HAP-1 (cell line): Measurements from ENCODE around the gene UBTD2.

Experiments used
- DNase-seq, 2 experiments: peaks; one replicate each; pipeline ENCODE4 v3.0.0-alpha.2; 2016 to 2020; ENCODE audit warnings: low spot score in 2 of 2
- H3K27me3 ChIP-seq: fragments of 250-450 bp; sonication (Bioruptor Pico); 2 replicates; pipeline ENCODE4 v1.5.1; 2020; ENCODE audit warnings: low read depth, mild to moderate bottlenecking, moderate library complexity
- H3K36me3 ChIP-seq: fragments of 250-450 bp; sonication (Bioruptor Pico); replicated peaks from 2 replicates; pipeline ENCODE4 v1.5.1; 2020; ENCODE audit warnings: mild to moderate bottlenecking
- H3K4me1 ChIP-seq: fragments of 250-450 bp; sonication (Bioruptor Pico); 2 replicates; pipeline ENCODE4 v1.5.1; 2020; ENCODE audit warnings: mild to moderate bottlenecking
- H3K4me3 ChIP-seq: fragments of 250-450 bp; sonication (Bioruptor Pico); 2 replicates; pipeline ENCODE4 v1.5.1; 2020; ENCODE audit warnings: mild to moderate bottlenecking, moderate library complexity
- H3K9me3 ChIP-seq: fragments of 250-450 bp; sonication (Bioruptor Pico); 2 replicates; pipeline ENCODE4 v1.5.1; 2020; ENCODE audit warnings: mild to moderate bottlenecking, moderate library complexity
- in situ Hi-C: fragments of 300-500 bp; cut with MboI; formaldehyde crosslinking; loops from 3 replicates; pipeline ENCODE4 v1.14.3; 2020; ENCODE audit warnings: low sequenced_read_pairs, inconsistent platforms, mixed read lengths

The UBTD2 gene

DNA sequence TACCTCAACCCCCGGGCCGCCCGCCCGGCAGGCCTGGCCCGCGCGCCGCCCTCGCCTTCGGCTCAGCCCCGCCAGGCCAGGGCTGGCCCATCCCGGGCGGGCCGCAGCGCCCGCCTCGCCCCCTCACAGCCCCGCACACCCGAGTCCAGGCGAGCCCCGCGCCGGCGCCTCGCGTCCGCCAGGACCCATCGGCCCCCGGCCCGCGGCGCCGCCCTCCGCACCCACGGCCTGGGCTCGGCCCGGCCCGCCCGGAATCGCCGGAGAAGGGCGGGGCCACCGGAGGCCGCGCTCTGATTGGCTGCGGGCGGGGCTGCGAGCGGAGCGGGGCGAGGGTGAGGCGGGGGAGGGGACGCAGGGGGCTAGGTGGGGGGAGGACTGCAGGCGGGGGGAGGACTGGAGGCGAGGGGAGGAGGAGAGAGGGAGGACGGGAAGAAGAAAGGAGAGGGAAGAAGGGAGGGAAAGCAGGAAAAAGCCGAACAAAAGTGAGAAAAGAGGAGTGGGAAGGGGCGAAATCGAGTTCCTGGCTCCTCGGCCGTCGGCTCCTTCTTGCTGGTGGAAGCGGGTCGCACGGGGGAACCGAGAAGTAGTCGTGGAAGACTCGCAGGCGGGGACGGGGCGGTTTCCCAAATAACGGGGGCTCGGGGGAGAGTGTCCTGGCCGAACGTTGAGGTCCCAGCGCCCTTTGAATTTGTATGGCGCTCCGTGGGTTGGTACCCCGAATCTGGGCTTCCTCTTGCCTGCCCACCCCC is 472 bp upstream of the UBTD2 start:
- H3K4me3 ChIP-seq: peak overlapping the region; percentile 47
- peak; percentile 81 to 91 for DNase-seq
- in situ Hi-C loops: loop anchor here (10.0 to 25.0 kb wide), 2 partner anchors 179 to 372 kb away; no protein-coding TSS in a partner anchor
- no peaks in the 10 kb centered on the region for H3K27me3 ChIP-seq
- peaks cover 20% of the 10 kb centered on the region for H3K4me1 ChIP-seq
- no peaks in the 10 kb centered on the region for H3K9me3 ChIP-seq
- no peaks in the 10 kb centered on the region for H3K36me3 ChIP-seq

DNA sequence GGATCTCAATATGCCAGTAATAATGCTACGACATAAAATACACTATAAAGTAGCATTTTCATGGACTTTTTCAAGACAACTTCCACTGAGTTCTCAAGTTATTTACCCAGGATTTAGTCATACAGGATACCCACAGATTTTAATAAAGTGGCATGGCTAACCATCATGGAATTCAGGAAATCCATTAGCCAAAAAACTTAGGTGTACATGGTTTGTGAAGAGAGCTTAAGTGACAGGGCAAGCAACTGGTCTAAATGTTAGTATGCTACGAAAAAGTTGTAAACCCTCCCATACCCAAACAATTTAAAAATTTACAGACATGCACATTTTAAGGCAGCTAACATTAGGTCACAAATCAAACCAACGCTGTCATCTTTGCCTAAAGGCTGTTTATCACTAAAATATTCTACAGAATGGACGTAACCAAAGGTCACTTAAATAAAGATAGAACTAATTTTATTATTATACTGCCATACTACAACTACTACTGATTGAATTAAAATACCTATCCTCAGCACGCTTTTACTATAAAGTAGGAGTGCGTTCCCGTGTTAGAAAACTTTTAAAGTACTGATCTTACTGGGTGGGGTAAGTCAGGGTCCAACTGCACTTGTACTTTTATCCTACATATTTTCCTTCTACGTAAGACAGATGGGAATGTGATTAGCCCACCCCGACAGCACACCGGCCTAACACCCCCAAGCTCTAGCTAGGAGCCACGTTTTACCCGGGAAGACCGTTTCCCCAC is 1.1 kb downstream of the UBTD2 start:
- in situ Hi-C loops: loop anchor here (10.0 to 25.0 kb wide), 2 partner anchors 178 to 370 kb away; no protein-coding TSS in a partner anchor
- no peak for DNase-seq
- H3K4me3 ChIP-seq: peak overlapping the region; percentile 89
- no peaks in the 10 kb centered on the region for H3K9me3 ChIP-seq
- H3K4me1 ChIP-seq: peaks cover 20% of the 10 kb centered on the region
- no peaks in the 10 kb centered on the region for H3K36me3 ChIP-seq
- H3K27me3 ChIP-seq: no peaks in the 10 kb centered on the region

DNA sequence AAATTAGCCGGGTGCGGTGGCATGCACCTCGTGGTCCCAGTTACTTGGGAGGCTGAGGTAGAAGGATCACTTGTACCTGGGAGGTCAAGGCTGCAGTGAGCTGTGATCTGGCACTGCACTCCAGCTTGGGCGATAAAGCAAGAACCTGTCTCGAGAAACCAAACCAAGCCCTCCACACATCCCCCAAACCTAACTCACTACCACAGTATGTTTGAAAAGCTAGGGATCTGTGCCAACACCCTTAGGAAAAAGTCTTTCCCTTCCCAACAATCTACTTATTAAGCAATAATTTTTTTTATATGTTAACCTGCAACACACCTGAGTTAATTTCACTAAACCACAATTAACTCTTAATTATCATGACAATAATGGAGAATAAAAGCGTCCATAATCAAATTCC is 2.2 kb downstream of the UBTD2 start:
- H3K9me3 ChIP-seq: no peaks in the 10 kb centered on the region
- peak overlapping the region; percentile 89 for H3K4me3 ChIP-seq
- in situ Hi-C loops: loop anchor here (10.0 to 25.0 kb wide), 2 partner anchors 177 to 369 kb away; no protein-coding TSS in a partner anchor
- no peak for DNase-seq
- peaks cover 20% of the 10 kb centered on the region for H3K4me1 ChIP-seq
- H3K27me3 ChIP-seq: no peaks in the 10 kb centered on the region
- no peaks in the 10 kb centered on the region for H3K36me3 ChIP-seq

DNA sequence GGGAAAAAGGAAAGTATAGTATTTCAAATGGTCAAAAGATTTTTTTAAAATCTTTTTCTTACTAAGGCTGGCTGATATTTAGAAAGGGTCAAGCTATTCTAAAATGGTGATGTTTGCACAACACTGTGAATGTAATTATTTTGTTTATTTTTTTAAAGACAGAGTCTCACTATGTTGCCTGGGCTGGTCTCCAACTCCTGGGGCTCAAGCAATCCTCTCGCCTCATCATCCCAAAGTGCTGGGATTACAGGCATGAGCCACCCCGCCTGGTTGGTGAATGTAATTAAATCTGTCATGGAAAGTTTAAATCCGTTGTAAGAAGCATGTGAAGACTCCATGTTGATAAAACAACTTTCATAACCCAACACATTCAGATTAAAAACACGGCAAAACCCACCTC is 2.6 kb downstream of the UBTD2 start:
- peak; percentile 19 to 35 for DNase-seq
- in situ Hi-C loops: loop anchor here (10.0 to 25.0 kb wide), 2 partner anchors 176 to 369 kb away; no protein-coding TSS in a partner anchor
- Histone ChIP-seq H3K4me3 (no peak overlapping the region), H3K36me3 (no peaks in the 10 kb centered on the region), H3K27me3 (no peaks in the 10 kb centered on the region), H3K9me3 (no peaks in the 10 kb centered on the region), H3K4me1 (peaks cover 20% of the 10 kb centered on the region)

DNA sequence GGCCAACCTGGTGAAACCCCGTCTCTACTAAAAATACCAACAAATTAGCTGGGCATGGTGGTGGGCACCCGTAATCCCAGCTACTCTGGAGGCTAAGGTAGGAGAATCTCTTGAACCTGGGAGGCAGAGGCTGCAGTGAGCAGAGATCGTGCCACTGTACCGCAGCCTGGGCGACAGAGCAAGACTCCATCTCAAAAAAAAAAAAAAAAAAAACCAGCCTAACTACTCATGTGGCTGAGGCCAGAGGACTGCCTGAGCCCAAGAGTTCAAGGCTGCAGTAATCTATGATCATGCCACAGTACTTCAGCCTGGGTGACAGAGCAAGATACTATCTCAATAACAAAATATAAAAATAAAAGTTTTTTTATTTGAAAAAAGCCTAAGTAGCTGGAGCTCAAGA is 3.2 kb downstream of the UBTD2 start:
- no peaks in the 10 kb centered on the region for H3K9me3 ChIP-seq
- H3K4me1 ChIP-seq: peaks cover 20% of the 10 kb centered on the region
- no peak overlapping the region for H3K4me3 ChIP-seq
- H3K27me3 ChIP-seq: no peaks in the 10 kb centered on the region
- in situ Hi-C loops: loop anchor here (10.0 to 25.0 kb wide), 2 partner anchors 176 to 368 kb away; no protein-coding TSS in a partner anchor
- H3K36me3 ChIP-seq: no peaks in the 10 kb centered on the region
- no peak for DNase-seq

DNA sequence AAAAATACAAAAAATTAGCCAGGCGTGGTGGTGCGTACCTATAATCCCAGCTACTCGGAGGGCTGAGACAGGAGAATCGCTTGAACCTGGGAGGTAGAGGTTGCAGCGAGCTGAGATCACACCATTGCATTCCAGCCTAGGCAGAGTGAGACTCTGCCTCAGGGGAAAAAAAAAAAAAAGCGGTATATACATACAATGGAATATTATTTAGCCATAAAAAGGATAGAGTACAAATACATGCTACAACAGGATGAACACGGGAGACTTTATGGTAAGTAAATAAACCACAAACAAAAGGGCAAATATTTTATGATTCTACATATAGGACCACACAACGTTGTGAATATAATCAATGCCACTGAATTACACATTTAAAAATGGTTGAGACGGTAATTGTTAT is 5.2 kb downstream of the UBTD2 start:
- in situ Hi-C loops: loop anchor here (25.0 kb wide), 1 partner anchor 366 kb away; no protein-coding TSS in a partner anchor
- H3K9me3 ChIP-seq: no peaks in the 10 kb centered on the region
- H3K36me3 ChIP-seq: no peaks in the 10 kb centered on the region
- no peak for DNase-seq
- H3K4me3 ChIP-seq: no peak overlapping the region
- H3K4me1 ChIP-seq: peaks cover 10% of the 10 kb centered on the region; the same call in 1 of the 2 replicates
- no peaks in the 10 kb centered on the region for H3K27me3 ChIP-seq

DNA sequence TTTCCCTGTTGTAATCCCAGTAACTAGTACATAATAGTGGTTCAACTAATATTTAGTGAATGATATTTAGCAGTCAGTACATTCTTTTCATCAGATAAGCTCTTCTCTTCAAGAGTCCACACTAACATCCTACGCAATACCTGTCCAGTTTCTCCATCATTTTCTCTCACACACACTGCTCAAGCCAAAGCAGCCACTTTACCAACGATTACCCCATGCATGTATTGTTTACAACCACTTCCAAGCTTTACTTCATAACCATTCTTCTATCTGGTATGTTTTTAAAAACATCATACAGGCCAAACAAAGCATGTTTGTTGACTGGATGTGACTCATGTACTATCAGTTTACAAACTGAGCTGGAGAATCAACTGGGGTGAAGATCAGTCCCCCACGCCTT is 7.3 kb downstream of the UBTD2 start:
- H3K4me1 ChIP-seq: peaks cover 2% of the 10 kb centered on the region; the same call in 1 of the 2 replicates
- DNase-seq: no peak
- H3K4me3 ChIP-seq: no peak overlapping the region
- no peaks in the 10 kb centered on the region for H3K9me3 ChIP-seq
- no peaks in the 10 kb centered on the region for H3K27me3 ChIP-seq
- H3K36me3 ChIP-seq: no peaks in the 10 kb centered on the region
- in situ Hi-C loops: loop anchor here (25.0 kb wide), 1 partner anchor 364 kb away; no protein-coding TSS in a partner anchor

DNA sequence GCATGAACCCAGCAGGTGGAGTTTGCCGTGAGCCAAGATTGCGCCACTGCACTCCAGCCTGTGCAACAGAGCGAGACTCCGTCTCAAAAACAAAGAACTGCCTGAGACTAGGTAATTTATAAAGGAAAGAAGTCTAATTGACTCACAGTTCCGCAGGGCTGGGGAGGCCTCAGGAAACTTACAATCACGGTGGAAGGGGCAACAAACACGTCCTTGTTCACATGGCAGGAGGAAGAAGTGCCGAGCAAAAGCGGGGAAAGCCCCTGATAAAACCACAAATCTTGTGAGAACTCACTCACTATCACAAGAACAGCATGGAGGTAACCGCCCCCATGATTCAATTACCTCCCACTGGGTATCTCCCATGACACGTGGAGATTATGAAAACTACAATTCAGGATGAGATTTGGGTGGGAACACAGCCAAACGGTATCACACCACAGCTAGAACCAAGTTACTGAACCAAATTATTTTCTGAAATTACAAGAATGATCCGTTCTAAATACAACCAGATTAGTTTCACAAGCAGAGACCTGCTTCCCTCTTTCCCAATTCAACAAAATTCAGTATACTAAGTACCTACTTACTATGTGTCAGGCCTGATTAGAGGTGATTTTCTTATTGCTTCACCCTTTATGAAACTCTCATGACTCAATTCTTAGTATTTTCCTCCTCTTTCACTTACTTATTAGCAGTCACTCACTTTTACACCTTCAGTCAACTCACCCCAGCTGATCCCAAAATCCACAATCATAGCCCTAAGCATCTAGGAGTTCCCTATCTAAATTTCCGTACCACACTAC is 8.4 kb downstream of the UBTD2 start:
- no peaks in the 10 kb centered on the region; the same call in 1 of the 2 replicates for H3K4me1 ChIP-seq
- H3K4me3 ChIP-seq: no peak overlapping the region
- H3K36me3 ChIP-seq: no peaks in the 10 kb centered on the region
- DNase-seq: no peak
- H3K9me3 ChIP-seq: no peaks in the 10 kb centered on the region
- in situ Hi-C loops: loop anchor here (25.0 kb wide), 1 partner anchor 363 kb away; no protein-coding TSS in a partner anchor
- H3K27me3 ChIP-seq: no peaks in the 10 kb centered on the region

DNA sequence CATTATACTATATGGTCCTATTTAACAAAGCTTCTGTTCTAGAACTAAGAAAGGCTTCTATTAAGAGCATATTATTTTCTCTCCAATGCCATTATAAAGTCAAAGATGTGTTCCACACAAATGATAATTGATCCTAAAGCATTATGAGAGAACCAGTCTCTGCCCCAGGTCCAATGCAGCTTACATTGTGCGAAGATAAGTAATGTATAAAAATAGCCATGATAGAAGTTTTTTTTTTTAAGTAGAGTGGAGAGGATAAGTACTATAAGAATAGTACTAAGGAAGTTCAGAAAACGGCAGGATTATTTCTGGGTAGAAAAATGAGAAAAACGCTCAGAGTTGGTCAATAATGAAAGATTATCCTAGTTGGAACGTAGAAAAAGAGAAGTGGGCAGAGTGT is 15.6 kb downstream of the UBTD2 start:
- DNase-seq: no peak
- H3K36me3 ChIP-seq: no peaks in the 10 kb centered on the region
- H3K9me3 ChIP-seq: no peaks in the 10 kb centered on the region
- no peaks in the 10 kb centered on the region for H3K27me3 ChIP-seq
- no peak overlapping the region for H3K4me3 ChIP-seq
- peaks cover 12% of the 10 kb centered on the region for H3K4me1 ChIP-seq
- in situ Hi-C loops: no loop called here

DNA sequence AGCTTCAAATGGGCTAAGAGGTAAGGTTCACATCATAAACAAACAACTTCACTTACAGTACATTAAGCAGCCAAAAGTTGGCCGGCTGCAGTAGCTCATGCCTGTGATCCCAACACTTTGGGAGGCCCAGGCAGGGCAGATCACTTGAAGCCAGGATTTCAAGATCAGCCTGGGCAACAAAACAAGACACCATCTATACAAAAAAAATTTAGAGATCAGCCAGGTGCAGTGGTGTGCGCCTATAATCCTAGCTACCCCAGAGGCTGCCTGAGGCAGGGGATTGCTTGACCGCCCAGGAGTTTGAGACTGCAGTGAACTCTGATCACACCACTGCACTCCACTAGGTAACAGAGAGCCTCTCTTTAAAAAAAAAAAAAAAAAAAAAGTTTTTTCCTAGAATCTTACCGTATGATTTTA is 16.9 kb downstream of the UBTD2 start:
- no peaks in the 10 kb centered on the region for H3K9me3 ChIP-seq
- in situ Hi-C loops: no loop called here
- H3K4me1 ChIP-seq: peaks cover 12% of the 10 kb centered on the region

DNA sequence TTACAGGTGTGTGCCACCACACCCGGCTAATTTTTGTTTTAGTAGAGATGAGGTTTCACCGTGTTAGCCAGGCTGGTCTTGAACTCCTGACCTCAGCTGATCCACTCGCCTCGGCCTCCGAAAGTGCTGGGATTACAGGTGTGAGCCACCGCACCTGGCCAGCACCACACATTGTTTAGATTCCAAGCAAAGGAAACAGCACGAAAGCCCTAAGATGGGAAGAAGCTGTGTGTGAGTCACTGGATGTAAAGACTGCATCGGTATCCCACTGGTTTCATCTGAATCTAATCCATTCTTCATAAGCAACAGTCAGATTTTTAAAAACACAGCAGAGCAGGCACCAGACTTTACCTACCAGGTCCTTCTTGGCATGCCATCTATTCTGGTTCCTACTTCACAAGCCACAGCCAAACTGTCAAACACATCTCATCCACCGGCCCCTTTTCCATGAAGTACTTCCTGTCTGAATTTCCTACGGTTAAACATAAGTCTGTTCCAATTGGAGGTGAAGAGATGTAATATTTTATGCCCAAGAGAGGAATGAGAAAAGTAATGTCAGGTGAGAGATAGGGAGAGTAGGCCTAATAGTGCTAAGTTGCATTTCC is 17.4 kb downstream of the UBTD2 start:
- no peak for DNase-seq
- Histone ChIP-seq H3K9me3 (no peaks in the 10 kb centered on the region), H3K4me1 (peaks cover 12% of the 10 kb centered on the region), H3K4me3 (no peak overlapping the region), H3K36me3 (no peaks in the 10 kb centered on the region; the same call in 1 of the 2 replicates), H3K27me3 (no peaks in the 10 kb centered on the region)
- in situ Hi-C loops: no loop called here

More for the DNA sequence above, 16.9 kb downstream of the UBTD2 start:
- Histone ChIP-seq H3K27me3 (no peaks in the 10 kb centered on the region), H3K4me3 (no peak overlapping the region), H3K36me3 (no peaks in the 10 kb centered on the region)
- DNase-seq: no peak

DNA sequence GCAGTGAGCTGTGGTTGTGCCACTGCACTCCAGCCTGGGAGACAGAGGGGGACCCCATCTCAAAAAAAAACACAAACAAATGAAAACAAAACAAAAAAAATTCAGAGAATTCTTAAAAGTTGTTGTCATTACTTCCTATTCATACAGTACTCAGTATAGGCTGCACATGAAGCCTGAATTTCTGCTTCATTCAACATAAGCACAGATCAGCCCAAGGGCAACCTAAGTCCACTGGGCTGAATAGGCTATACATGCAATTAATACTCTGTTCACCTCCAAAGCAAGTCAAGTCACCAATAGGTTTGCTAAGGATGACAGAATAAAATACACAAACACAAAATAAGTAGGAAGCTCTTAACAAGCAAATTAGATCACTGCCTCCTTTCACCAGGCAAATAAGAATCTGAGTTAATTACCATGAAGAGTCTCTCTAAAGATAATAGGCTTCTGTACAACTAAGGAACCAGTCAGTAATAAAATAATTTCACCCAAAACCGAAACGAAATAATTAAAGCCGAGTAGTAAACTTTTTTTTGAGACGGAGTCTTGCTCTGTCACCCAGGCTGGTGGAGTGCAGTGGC is 18.7 kb downstream of the UBTD2 start:
- H3K36me3 ChIP-seq: no peaks in the 10 kb centered on the region; the same call in 1 of the 2 replicates
- H3K9me3 ChIP-seq: no peaks in the 10 kb centered on the region
- H3K4me1 ChIP-seq: peaks cover 12% of the 10 kb centered on the region
- no peaks in the 10 kb centered on the region for H3K27me3 ChIP-seq
- in situ Hi-C loops: no loop called here
- no peak for DNase-seq
- H3K4me3 ChIP-seq: no peak overlapping the region
